K562 (cell line): ENCODE results near the gene IRAK3.

Experiments used
- CBX2 ChIP-seq: fragments of 200-600 bp; sonication (generic); IDR thresholded peaks from one replicate; pipeline ENCODE4 v1.6.1; 2012; ENCODE audit warnings: mild to moderate bottlenecking, low read length, inconsistent platforms; ENCODE audit not compliant: insufficient read depth, poor library complexity, severe bottlenecking
- CBX5 ChIP-seq: IDR thresholded peaks from 2 replicates; pipeline ENCODE4 v1.6.1; 2014; ENCODE audit warnings: low read depth, borderline replicate concordance
- E2F4 ChIP-seq: sonication (generic); formaldehyde crosslinking; IDR thresholded peaks from 2 replicates; pipeline ENCODE4 v1.8.0; 2022; ENCODE audit warnings: mild to moderate bottlenecking, low read depth, missing genetic modification reagents
- MAX ChIP-seq: sonication (generic); formaldehyde crosslinking; IDR thresholded peaks from 2 replicates; pipeline ENCODE4 v1.9.0; 2022; ENCODE audit warnings: mild to moderate bottlenecking, missing genetic modification reagents
- PATZ1 ChIP-seq: fragments of 250-450 bp; sonication (Bioruptor Pico); IDR thresholded peaks from 2 replicates; pipeline ENCODE4 v1.5.0; 2020; ENCODE audit warnings: mild to moderate bottlenecking, borderline replicate concordance
- POLR2AphosphoS5 ChIP-seq: IDR thresholded peaks from 2 replicates; pipeline ENCODE4 v1.6.1; 2011; ENCODE audit warnings: mild to moderate bottlenecking, low read depth, low read length, moderate library complexity; ENCODE audit not compliant: control insufficient read depth, insufficient read depth
- RBM25 ChIP-seq: fragments of 200-400 bp; formaldehyde crosslinking; IDR thresholded peaks from 2 replicates; pipeline ENCODE4 v1.6.1; 2018; ENCODE audit warnings: low read length, low read depth, moderate library complexity; ENCODE audit not compliant: severe bottlenecking
- SAFB ChIP-seq: fragments of 200-400 bp; formaldehyde crosslinking; IDR thresholded peaks from 2 replicates; pipeline ENCODE4 v1.6.1; 2017; ENCODE audit warnings: low read depth, low read length, borderline replicate concordance
- TAL1 ChIP-seq: fragments of 450-650 bp; IDR thresholded peaks from 2 replicates; pipeline ENCODE4 v1.6.1; 2016; ENCODE audit warnings: mild to moderate bottlenecking
- TARDBP ChIP-seq: fragments of 450-650 bp; IDR thresholded peaks from 2 replicates; pipeline ENCODE4 v1.6.1; 2016
- ZNF398 ChIP-seq: fragments of 250-450 bp; sonication (Bioruptor Pico); IDR thresholded peaks from 2 replicates; pipeline ENCODE4 v1.8.0; 2021; ENCODE audit warnings: moderate library complexity, mild to moderate bottlenecking, inconsistent platforms
- ZSCAN29 ChIP-seq: fragments of 450-650 bp; IDR thresholded peaks from 2 replicates; pipeline ENCODE4 v1.6.1; 2017

- TF ChIP-seq TAL1 (no peak), E2F4 (CRISPR knock-in tag) (no peak), PATZ1 (CRISPR knock-in tag) (no peak), CBX5 (no peak), MAX (CRISPR knock-in tag) (no peak), ZSCAN29 (no peak), ZNF398 (no peak), CBX2 (no peak), TARDBP (no peak), POLR2AphosphoS5 (no peak), RBM25 (no peak), SAFB (no peak)
Observed at GRCh38 chr12:66239295-66239694, 50.3 kb downstream of the IRAK3 start.
